A673 (cell line): ENCODE data around the gene JPH2. TPM values are rescaled to one million over a fixed set of nuclear protein-coding genes. Genes with fewer than 3 reads are reported as not detected.

Experiments
- BruUV-seq: library from RNA; stranded (reverse); fragments of 400-500 nt; replicated peaks from 2 replicates; lab custom pipeline; 2021; lab: Mats Ljungman, UMichigan
- CTCF ChIA-PET: fragments of 300-600 bp; sonication (Branson Sonifier 250); formaldehyde crosslinking; loops from one replicate; lab custom pipeline; 2022; ENCODE audit warnings: antibody characterized with exemption; lab: Charles Lee
- POLR2A ChIA-PET: fragments of 300-600 bp; sonication (Branson Sonifier 250); formaldehyde crosslinking; loops from one replicate; lab custom pipeline; 2022; ENCODE audit warnings: antibody characterized with exemption; ENCODE audit not compliant: low non-redundant PET; lab: Charles Lee
- DNase-seq: peaks from one replicate; pipeline ENCODE4 v3.0.0-alpha.2; 2015; ENCODE audit warnings: low spot score
- H3K27ac ChIP-seq: fragments of 200-600 bp; sonication (generic); 2 replicates; pipeline ENCODE4 v1.5.1; 2016; ENCODE audit warnings: mixed run types, low read depth, mild to moderate bottlenecking, mixed read lengths, antibody characterized with exemption, low read length; ENCODE audit not compliant: poor library complexity, severe bottlenecking
- H3K27me3 ChIP-seq: fragments of 200-600 bp; sonication (generic); replicated peaks from 2 replicates; pipeline ENCODE4 v1.6.1; 2017; ENCODE audit warnings: mixed run types, low read depth, mild to moderate bottlenecking, mixed read lengths, antibody characterized with exemption, low read length; ENCODE audit not compliant: insufficient read depth, poor library complexity
- H3K36me3 ChIP-seq: fragments of 200-600 bp; sonication (generic); 2 replicates; pipeline ENCODE4 v1.6.1; 2016; ENCODE audit warnings: mixed run types, mild to moderate bottlenecking, mixed read lengths, antibody characterized with exemption, low read length; ENCODE audit not compliant: insufficient read depth, poor library complexity, severe bottlenecking
- H3K4me1 ChIP-seq: fragments of 200-600 bp; sonication (generic); 2 replicates; pipeline ENCODE4 v1.6.1; 2017; ENCODE audit warnings: mixed run types, mild to moderate bottlenecking, mixed read lengths, antibody characterized with exemption, low read length; ENCODE audit not compliant: insufficient read depth, poor library complexity, severe bottlenecking
- H3K4me3 ChIP-seq: fragments of 200-600 bp; sonication (generic); 2 replicates; pipeline ENCODE4 v1.5.1; 2016; ENCODE audit warnings: low read depth, mixed run types, mild to moderate bottlenecking, mixed read lengths, low read length; ENCODE audit not compliant: poor library complexity, severe bottlenecking
- H3K9me3 ChIP-seq: fragments of 200-600 bp; sonication (generic); 2 replicates; pipeline ENCODE4 v1.6.1; 2016; ENCODE audit warnings: mixed run types, low read depth, mild to moderate bottlenecking, mixed read lengths, antibody characterized with exemption, low read length; ENCODE audit not compliant: poor library complexity, severe bottlenecking
- EZH2 ChIP-seq: fragments of 200-600 bp; sonication (generic); IDR thresholded peaks from 2 replicates; pipeline ENCODE4 v1.6.1; 2017; ENCODE audit warnings: borderline replicate concordance, low read depth, mild to moderate bottlenecking, mixed read lengths, antibody characterized with exemption, low read length; ENCODE audit not compliant: poor library complexity, severe bottlenecking
- intact Hi-C: fragments of 100-400 bp; cut with micrococcal nuclease; formaldehyde crosslinking; loops from one replicate; pipeline ENCODE4 v1.10.0; 2022; ENCODE audit not compliant: unreplicated experiment
- total RNA-seq: library from RNA; stranded (reverse); gene quantifications from 2 replicates; pipeline ENCODE4 v1.2.3, GENCODE V29; 2021
- TF ChIP-seq, protein P1 (sequence below): fragments of 300-800, 200-600 bp; sonication (generic); conservative IDR thresholded peaks from 2 replicates; pipeline ENCODE4 v1.5.1; 2017; ENCODE audit warnings: low read depth, mild to moderate bottlenecking, antibody characterized with exemption, low read length, moderate library complexity, mixed read lengths

The JPH2 gene
- total RNA-seq, 1 experiment from 2014 or later, result 1.1 TPM

DNA sequence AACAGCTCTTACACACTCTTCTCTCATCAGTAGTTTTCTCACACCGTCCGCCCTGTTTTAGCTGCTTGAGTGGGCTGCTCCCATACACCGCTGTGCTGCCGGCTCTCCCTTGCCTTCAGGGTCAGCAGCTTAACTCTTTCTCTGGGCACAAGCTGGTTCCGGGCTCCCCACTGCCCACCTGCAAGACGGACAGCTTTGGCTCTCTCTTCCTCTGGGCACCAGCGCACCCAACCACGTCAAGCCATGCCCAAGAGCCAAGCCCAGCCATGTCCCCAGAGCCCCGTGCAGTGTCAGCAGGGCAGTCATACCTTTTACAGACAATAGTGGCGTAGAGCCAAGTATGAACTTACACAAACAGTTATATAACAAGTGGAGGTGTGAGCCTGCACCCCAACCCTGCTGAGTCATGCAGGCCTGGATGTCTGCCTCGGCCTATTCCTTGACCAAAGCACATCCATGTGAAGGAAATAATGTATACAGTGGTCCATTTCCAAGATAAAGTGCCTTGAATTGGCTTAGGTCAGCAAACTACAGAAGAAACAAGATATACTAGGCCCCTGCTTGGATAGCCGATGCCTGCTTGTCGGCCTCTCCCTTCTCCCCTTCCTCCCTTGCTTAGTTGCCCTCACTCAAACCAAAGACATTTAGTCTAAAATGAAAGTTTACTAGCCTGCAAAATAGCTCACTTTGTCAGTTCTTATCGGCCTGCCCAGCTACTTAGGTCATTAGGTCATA, 89.3 kb downstream of the JPH2 start:
- H3K36me3 ChIP-seq, result no peaks in the 10 kb centered on the region
- H3K4me1 ChIP-seq, result no peaks in the 10 kb centered on the region
- ChIA-PET POLR2A (no interaction called here), CTCF (no interaction called here)
- no peaks in the 10 kb centered on the region for H3K9me3 ChIP-seq
- no peak overlapping the region for H3K4me3 ChIP-seq
- H3K27me3 ChIP-seq, result peaks cover 3% of the 10 kb centered on the region
- TF ChIP-seq, protein P1, sequence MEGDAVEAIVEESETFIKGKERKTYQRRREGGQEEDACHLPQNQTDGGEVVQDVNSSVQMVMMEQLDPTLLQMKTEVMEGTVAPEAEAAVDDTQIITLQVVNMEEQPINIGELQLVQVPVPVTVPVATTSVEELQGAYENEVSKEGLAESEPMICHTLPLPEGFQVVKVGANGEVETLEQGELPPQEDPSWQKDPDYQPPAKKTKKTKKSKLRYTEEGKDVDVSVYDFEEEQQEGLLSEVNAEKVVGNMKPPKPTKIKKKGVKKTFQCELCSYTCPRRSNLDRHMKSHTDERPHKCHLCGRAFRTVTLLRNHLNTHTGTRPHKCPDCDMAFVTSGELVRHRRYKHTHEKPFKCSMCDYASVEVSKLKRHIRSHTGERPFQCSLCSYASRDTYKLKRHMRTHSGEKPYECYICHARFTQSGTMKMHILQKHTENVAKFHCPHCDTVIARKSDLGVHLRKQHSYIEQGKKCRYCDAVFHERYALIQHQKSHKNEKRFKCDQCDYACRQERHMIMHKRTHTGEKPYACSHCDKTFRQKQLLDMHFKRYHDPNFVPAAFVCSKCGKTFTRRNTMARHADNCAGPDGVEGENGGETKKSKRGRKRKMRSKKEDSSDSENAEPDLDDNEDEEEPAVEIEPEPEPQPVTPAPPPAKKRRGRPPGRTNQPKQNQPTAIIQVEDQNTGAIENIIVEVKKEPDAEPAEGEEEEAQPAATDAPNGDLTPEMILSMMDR, result no peak
- no peak for TF ChIP-seq EZH2
- BruUV-seq, result no TSS peak
- no peak overlapping the region for H3K27ac ChIP-seq
- DNase-seq, result no peak
- intact Hi-C loops, result no loop called here

DNA sequence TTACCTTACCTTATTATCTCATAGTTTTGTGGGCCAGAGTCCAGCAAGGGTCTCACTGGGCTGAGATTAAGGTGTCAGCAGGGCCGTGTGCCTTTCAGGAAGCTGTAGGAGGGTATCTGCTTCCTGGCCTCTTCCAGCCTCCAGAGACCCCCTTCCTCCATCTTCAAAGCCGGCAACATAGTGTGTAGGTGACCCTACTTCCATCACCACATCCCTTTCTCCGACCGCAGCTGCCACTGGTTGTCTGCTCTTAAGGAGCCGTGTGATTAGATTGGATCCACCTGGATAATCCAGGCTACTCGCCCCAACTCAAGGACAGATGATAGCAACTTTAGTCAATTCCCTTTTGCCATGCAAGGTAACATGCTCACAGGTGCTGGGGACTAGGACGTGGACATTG, 91.2 kb downstream of the JPH2 start:
- DNase-seq, result no peak
- Histone ChIP-seq H3K36me3 (no peaks in the 10 kb centered on the region), H3K9me3 (no peaks in the 10 kb centered on the region), H3K4me3 (no peak overlapping the region), H3K27me3 (no peaks in the 10 kb centered on the region), H3K4me1 (no peaks in the 10 kb centered on the region), H3K27ac (no peak overlapping the region)
- CTCF ChIA-PET, result no interaction called here
- no TSS peak for BruUV-seq
- POLR2A ChIA-PET, result no interaction called here
- intact Hi-C loops, result no loop called here
- TF ChIP-seq, protein P1, result no peak
- no peak for TF ChIP-seq EZH2

DNA sequence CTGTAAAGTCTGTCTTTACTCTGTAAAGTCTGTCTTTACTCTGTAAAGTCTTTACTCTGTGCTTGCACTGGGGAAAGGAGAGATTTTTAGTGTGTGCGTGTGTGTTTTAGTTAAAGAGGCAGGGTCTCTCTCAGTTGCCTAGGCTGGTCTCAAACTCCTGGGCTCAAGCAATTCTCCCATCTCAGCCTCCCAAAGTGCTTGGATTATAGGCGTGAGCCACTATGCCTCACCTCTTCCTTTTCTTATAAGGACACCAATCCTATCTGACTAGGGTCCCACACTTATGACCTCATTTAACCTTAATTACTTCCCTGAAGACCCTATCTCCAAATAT, 93.8 kb downstream of the JPH2 start:
- CTCF ChIA-PET, result no interaction called here
- no TSS peak for BruUV-seq
- POLR2A ChIA-PET, result no interaction called here
- TF ChIP-seq, protein P1, result no peak
- TF ChIP-seq EZH2, result no peak
- DNase-seq, result no peak
- Histone ChIP-seq H3K4me1 (no peaks in the 10 kb centered on the region), H3K27me3 (no peaks in the 10 kb centered on the region), H3K27ac (no peak overlapping the region), H3K36me3 (no peaks in the 10 kb centered on the region), H3K9me3 (no peaks in the 10 kb centered on the region), H3K4me3 (no peak overlapping the region)
- intact Hi-C loops, result loop anchor here (5.0 kb wide), 1 partner anchor 556 kb away; no protein-coding TSS in a partner anchor
